DMS53 treated with DMSO at 0.1 percent for 48 hours (cell line): ENCODE results near the gene HDAC9.

Experiments used
- DNase-seq: peaks from one replicate; lab custom pipeline; 2025; ENCODE audit not compliant: unreplicated experiment; lab: John Stamatoyannopoulos, UW

HDAC9 gene

GRCh38 chr7:18873734-18874336, 378.3 kb downstream of the HDAC9 start:
- no peak for DNase-seq

- no peak for DNase-seq
These were observed 379.3 kb downstream of the HDAC9 start for GRCh38 chr7:18874880-18875279.

- DNase-seq, result no peak
These were observed 382.3 kb downstream of the HDAC9 start for GRCh38 chr7:18877874-18878273.

- no peak for DNase-seq
These were observed 391.3 kb downstream of the HDAC9 start for GRCh38 chr7:18886832-18887231.

GRCh38 chr7:18889436-18889835, 393.9 kb downstream of the HDAC9 start:
- DNase-seq, result no peak

- no peak for DNase-seq
These were observed 394.6 kb downstream of the HDAC9 start for GRCh38 chr7:18890134-18890533.

- DNase-seq, result no peak
These were observed 395.5 kb downstream of the HDAC9 start for GRCh38 chr7:18890885-18891621.

GRCh38 chr7:18893156-18893555, 397.6 kb downstream of the HDAC9 start:
- no peak for DNase-seq

- DNase-seq, result no peak
These were observed 398.6 kb downstream of the HDAC9 start for GRCh38 chr7:18894155-18894554.

- no peak for DNase-seq
These were observed 399.9 kb downstream of the HDAC9 start for GRCh38 chr7:18895456-18895855.

- no peak for DNase-seq
These were observed 400.9 kb downstream of the HDAC9 start for GRCh38 chr7:18896343-18896975.

GRCh38 chr7:18900236-18900635, 404.7 kb downstream of the HDAC9 start:
- no peak for DNase-seq

- no peak for DNase-seq
These were observed 405.3 kb downstream of the HDAC9 start for GRCh38 chr7:18900803-18901202.

GRCh38 chr7:18901351-18901750, 405.8 kb downstream of the HDAC9 start:
- no peak for DNase-seq

GRCh38 chr7:18901982-18902421, 406.5 kb downstream of the HDAC9 start:
- DNase-seq, result no peak

- no peak for DNase-seq
These were observed 407.3 kb downstream of the HDAC9 start for GRCh38 chr7:18902892-18903291.

- DNase-seq, result no peak
These were observed 408.1 kb downstream of the HDAC9 start for GRCh38 chr7:18903695-18904094.

GRCh38 chr7:18905316-18905943, 409.9 kb downstream of the HDAC9 start:
- DNase-seq, result no peak

- DNase-seq, result peak; percentile 16
These were observed 411.4 kb downstream of the HDAC9 start for GRCh38 chr7:18906901-18907300.

GRCh38 chr7:18913106-18913505, 417.6 kb downstream of the HDAC9 start:
- DNase-seq, result no peak

- no peak for DNase-seq
These were observed 421.3 kb downstream of the HDAC9 start for GRCh38 chr7:18916826-18917225.

GRCh38 chr7:18927134-18927533, 431.6 kb downstream of the HDAC9 start:
- no peak for DNase-seq
